ENCODE measurements around the gene BLCAP.

Gene BLCAP

GRCh38 chr20:37510226-37510625 lies 17.4 kb downstream of the BLCAP start:
- H3K27ac ChIP-seq (ENCODE audit: low read length, poor library complexity, severe bottlenecking), result no peak overlapping the region
- no peaks in the 10 kb centered on the region for H3K27me3 ChIP-seq (ENCODE audit: control insufficient read depth in 1 of 2, insufficient read depth in 1 of 2, low read length in 2 of 2)
- no peak overlapping the region for H3K9ac ChIP-seq (ENCODE audit: low read length)
- no peak overlapping the region for H3K4ac ChIP-seq (ENCODE audit: low read depth in 1 of 2, low read length in 2 of 2)
- no peaks in the 10 kb centered on the region for H3K9me3 ChIP-seq (ENCODE audit: control insufficient read depth, low read length)
- H4K8ac ChIP-seq (ENCODE audit: low read length), result no peak overlapping the region
- H3K79me1 ChIP-seq (replicated peaks; ENCODE audit: low read length, poor library complexity, severe bottlenecking), result peaks cover 61% of the 10 kb centered on the region
- H4K91ac ChIP-seq (ENCODE audit: low read length), result no peak overlapping the region
- DNase-seq, result no peak
- H3K4me3 ChIP-seq (ENCODE audit: insufficient read depth in 1 of 2, low read depth in 1 of 2, low read length in 2 of 2), result no peak overlapping the region
- H2BK120ac ChIP-seq (ENCODE audit: low read depth, low read length), result no peak overlapping the region
- no peak overlapping the region for H2BK12ac ChIP-seq (ENCODE audit: low read length in 2 of 2)
- H3K23ac ChIP-seq (ENCODE audit: low read length in 2 of 2), result no peak overlapping the region
- H3K36me3 ChIP-seq (ENCODE audit: control insufficient read depth in 1 of 2, insufficient read depth in 2 of 2, low read depth in 1 of 2, low read length in 2 of 2), result peaks cover 44 to 51% of the 10 kb centered on the region in 2 experiments
- no peak overlapping the region for H3K4me2 ChIP-seq (ENCODE audit: low read length, poor library complexity, severe bottlenecking)
- no peak overlapping the region for H2AK5ac ChIP-seq (ENCODE audit: low read length, severe bottlenecking)
- H3K18ac ChIP-seq (ENCODE audit: low read depth in 1 of 2, low read length in 2 of 2), result no peak overlapping the region
- no peak overlapping the region for H2BK15ac ChIP-seq (ENCODE audit: low read depth, poor library complexity, severe bottlenecking)
- no peak overlapping the region for H2AFZ ChIP-seq (ENCODE audit: low read depth, low read length)
- WGBS, result 95% methylated on average over 5 of the region's 5 CpGs
- H2BK5ac ChIP-seq (ENCODE audit: low read depth, low read length, poor library complexity, severe bottlenecking), result no peak overlapping the region
- H3K14ac ChIP-seq (ENCODE audit: low read length in 2 of 2), result no peak overlapping the region
- peaks cover 5% of the 10 kb centered on the region for H3K4me1 ChIP-seq (ENCODE audit: control insufficient read depth, insufficient read depth, low read depth, low read length)

- Histone ChIP-seq H3K79me1 (replicated peaks; ENCODE audit: low read length, poor library complexity, severe bottlenecking) (peaks cover 37% of the 10 kb centered on the region), H3K23ac (ENCODE audit: low read length in 2 of 2) (no peak overlapping the region), H2BK120ac (ENCODE audit: low read depth, low read length) (no peak overlapping the region), H3K4ac (ENCODE audit: low read depth in 1 of 2, low read length in 2 of 2) (no peak overlapping the region), H4K91ac (ENCODE audit: low read length) (no peak overlapping the region), H3K36me3 (ENCODE audit: control insufficient read depth in 1 of 2, insufficient read depth in 2 of 2, low read depth in 1 of 2, low read length in 2 of 2) (peaks cover 22 to 34% of the 10 kb centered on the region in 2 experiments), H3K14ac (ENCODE audit: low read length in 2 of 2) (no peak overlapping the region), H2BK5ac (ENCODE audit: low read depth, low read length, poor library complexity, severe bottlenecking) (no peak overlapping the region), H4K8ac (ENCODE audit: low read length) (no peak overlapping the region), H3K9me3 (ENCODE audit: control insufficient read depth, low read length) (no peaks in the 10 kb centered on the region), H2AFZ (ENCODE audit: low read depth, low read length) (no peak overlapping the region), H3K9ac (ENCODE audit: low read length) (no peak overlapping the region), H3K4me3 (ENCODE audit: insufficient read depth in 1 of 2, low read depth in 1 of 2, low read length in 2 of 2) (no peak overlapping the region), H3K18ac (ENCODE audit: low read depth in 1 of 2, low read length in 2 of 2) (no peak overlapping the region), H2BK12ac (ENCODE audit: low read length in 2 of 2) (no peak overlapping the region), H3K27ac (ENCODE audit: low read length, poor library complexity, severe bottlenecking) (no peak overlapping the region), H2BK15ac (ENCODE audit: low read depth, poor library complexity, severe bottlenecking) (no peak overlapping the region), H3K4me2 (ENCODE audit: low read length, poor library complexity, severe bottlenecking) (no peak overlapping the region), H2AK5ac (ENCODE audit: low read length, severe bottlenecking) (no peak overlapping the region), H3K4me1 (ENCODE audit: control insufficient read depth, insufficient read depth, low read depth, low read length) (peaks cover 5% of the 10 kb centered on the region), H3K27me3 (ENCODE audit: control insufficient read depth in 1 of 2, insufficient read depth in 1 of 2, low read length in 2 of 2) (no peaks in the 10 kb centered on the region)
- WGBS, result 78% methylated on average over 4 of the region's 4 CpGs
- no peak for DNase-seq
Measured at GRCh38 chr20:37506152-37506725, 21.4 kb downstream of the BLCAP start.

DNA sequence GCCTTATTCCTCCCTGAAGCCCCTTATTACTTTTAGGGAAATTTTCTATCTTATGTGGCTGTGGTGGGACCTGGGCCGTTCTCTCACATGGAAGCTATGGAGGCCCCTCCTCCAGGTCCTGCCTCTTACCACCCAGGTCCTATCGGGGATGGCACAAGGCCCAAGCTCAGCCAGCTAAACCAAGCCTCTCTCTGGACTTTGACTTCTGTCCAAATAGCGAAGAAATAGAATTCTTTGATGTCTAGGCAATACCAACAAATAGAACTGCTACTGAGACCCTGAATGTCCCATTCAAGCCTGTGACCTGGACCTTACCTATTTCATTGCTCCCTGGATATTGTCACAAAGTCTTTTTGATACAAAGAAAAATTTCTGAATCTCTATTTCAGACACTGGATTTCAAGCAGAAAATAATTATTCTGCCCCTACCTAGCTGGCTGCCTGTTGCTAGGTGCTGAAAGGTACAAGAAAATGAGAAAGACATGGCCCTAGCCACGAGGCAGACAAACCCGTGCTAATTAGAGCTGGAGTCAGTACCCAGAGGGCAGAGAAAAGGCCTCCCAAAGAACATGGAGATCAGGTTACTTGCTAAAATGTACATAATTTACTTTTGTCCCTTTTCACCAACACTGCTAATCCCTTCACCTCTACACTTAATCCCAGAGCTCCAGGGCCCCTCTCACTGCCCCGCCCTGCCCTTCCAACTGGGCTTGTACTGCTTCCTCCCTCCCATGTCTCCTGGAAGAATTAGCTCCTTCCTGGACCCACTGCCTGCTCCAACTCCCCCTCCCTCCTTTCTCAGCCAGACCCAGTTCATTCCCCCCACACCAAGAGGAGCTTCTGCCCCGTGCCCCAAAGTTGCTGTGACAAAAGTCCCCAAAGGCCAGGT lies 22.2 kb downstream of the BLCAP start:
- Histone ChIP-seq H2BK12ac (ENCODE audit: low read length in 2 of 2) (no peak overlapping the region), H4K8ac (ENCODE audit: low read length) (no peak overlapping the region), H3K79me1 (replicated peaks; ENCODE audit: low read length, poor library complexity, severe bottlenecking) (peaks cover 31% of the 10 kb centered on the region), H2BK5ac (ENCODE audit: low read depth, low read length, poor library complexity, severe bottlenecking) (no peak overlapping the region), H3K36me3 (ENCODE audit: control insufficient read depth in 1 of 2, insufficient read depth in 2 of 2, low read depth in 1 of 2, low read length in 2 of 2) (peaks cover 17 to 27% of the 10 kb centered on the region in 2 experiments), H2BK15ac (ENCODE audit: low read depth, poor library complexity, severe bottlenecking) (no peak overlapping the region), H3K27ac (ENCODE audit: low read length, poor library complexity, severe bottlenecking) (no peak overlapping the region), H2BK120ac (ENCODE audit: low read depth, low read length) (no peak overlapping the region), H3K4ac (ENCODE audit: low read depth in 1 of 2, low read length in 2 of 2) (no peak overlapping the region), H2AFZ (ENCODE audit: low read depth, low read length) (no peak overlapping the region), H3K23ac (ENCODE audit: low read length in 2 of 2) (no peak overlapping the region), H2AK5ac (ENCODE audit: low read length, severe bottlenecking) (no peak overlapping the region), H3K9ac (ENCODE audit: low read length) (no peak overlapping the region), H3K18ac (ENCODE audit: low read depth in 1 of 2, low read length in 2 of 2) (no peak overlapping the region), H3K14ac (ENCODE audit: low read length in 2 of 2) (no peak overlapping the region), H4K91ac (ENCODE audit: low read length) (no peak overlapping the region), H3K4me1 (ENCODE audit: control insufficient read depth, insufficient read depth, low read depth, low read length) (peaks cover 5% of the 10 kb centered on the region), H3K27me3 (ENCODE audit: control insufficient read depth in 1 of 2, insufficient read depth in 1 of 2, low read length in 2 of 2) (no peaks in the 10 kb centered on the region), H3K4me3 (ENCODE audit: insufficient read depth in 1 of 2, low read depth in 1 of 2, low read length in 2 of 2) (no peak overlapping the region), H3K9me3 (ENCODE audit: control insufficient read depth, low read length) (no peaks in the 10 kb centered on the region), H3K4me2 (ENCODE audit: low read length, poor library complexity, severe bottlenecking) (no peak overlapping the region)
- DNase-seq, result no peak
- WGBS, result 72% methylated on average over 7 of the region's 7 CpGs

DNA sequence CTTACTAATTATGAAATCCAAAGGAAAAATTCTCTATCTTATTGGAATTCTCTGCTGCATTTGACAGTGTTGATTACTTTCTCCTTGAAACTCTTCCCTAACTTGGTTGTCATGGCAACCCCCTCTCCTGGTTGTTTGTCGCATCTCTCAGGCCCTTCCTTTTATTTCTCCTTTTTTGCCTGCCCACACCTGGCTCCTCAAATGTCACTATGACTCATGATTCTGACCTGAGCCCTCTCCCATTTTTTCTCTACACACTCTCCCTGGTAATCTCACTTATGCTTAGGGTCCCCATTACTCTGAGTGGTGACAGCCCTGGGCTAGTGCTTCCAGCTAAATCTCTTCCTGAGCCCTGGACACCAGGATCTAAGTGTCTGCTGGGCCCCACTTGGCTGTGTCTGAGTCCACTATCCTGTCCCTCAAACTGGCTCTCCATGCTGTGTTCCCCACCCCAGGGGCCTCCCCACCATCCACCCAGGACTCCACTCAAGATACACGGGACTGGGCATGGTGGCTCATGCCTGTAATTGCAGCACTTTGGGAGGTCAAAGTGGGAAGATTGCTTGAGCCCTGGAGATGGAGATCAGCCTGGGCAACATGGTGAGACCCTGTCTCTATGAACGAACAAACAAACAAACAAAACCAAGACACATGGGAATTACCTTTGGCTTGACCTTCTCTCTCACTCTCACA lies 23.1 kb downstream of the BLCAP start:
- Histone ChIP-seq H2BK12ac (ENCODE audit: low read length in 2 of 2) (no peak overlapping the region), H2BK120ac (ENCODE audit: low read depth, low read length) (no peak overlapping the region), H2BK15ac (ENCODE audit: low read depth, poor library complexity, severe bottlenecking) (no peak overlapping the region), H3K4ac (ENCODE audit: low read depth in 1 of 2, low read length in 2 of 2) (no peak overlapping the region), H3K4me3 (ENCODE audit: insufficient read depth in 1 of 2, low read depth in 1 of 2, low read length in 2 of 2) (no peak overlapping the region), H3K14ac (ENCODE audit: low read length in 2 of 2) (no peak overlapping the region), H3K4me2 (ENCODE audit: low read length, poor library complexity, severe bottlenecking) (no peak overlapping the region), H3K23ac (ENCODE audit: low read length in 2 of 2) (no peak overlapping the region), H3K9ac (ENCODE audit: low read length) (no peak overlapping the region), H3K27me3 (ENCODE audit: control insufficient read depth in 1 of 2, insufficient read depth in 1 of 2, low read length in 2 of 2) (no peaks in the 10 kb centered on the region), H2BK5ac (ENCODE audit: low read depth, low read length, poor library complexity, severe bottlenecking) (no peak overlapping the region), H4K91ac (ENCODE audit: low read length) (no peak overlapping the region), H3K27ac (ENCODE audit: low read length, poor library complexity, severe bottlenecking) (no peak overlapping the region), H3K79me1 (replicated peaks; ENCODE audit: low read length, poor library complexity, severe bottlenecking) (peaks cover 28% of the 10 kb centered on the region), H3K36me3 (ENCODE audit: control insufficient read depth in 1 of 2, insufficient read depth in 2 of 2, low read depth in 1 of 2, low read length in 2 of 2) (peaks cover 14 to 22% of the 10 kb centered on the region in 2 experiments), H2AK5ac (ENCODE audit: low read length, severe bottlenecking) (no peak overlapping the region), H3K18ac (ENCODE audit: low read depth in 1 of 2, low read length in 2 of 2) (no peak overlapping the region), H3K9me3 (ENCODE audit: control insufficient read depth, low read length) (no peaks in the 10 kb centered on the region), H2AFZ (ENCODE audit: low read depth, low read length) (no peak overlapping the region), H3K4me1 (ENCODE audit: control insufficient read depth, insufficient read depth, low read depth, low read length) (peaks cover 5% of the 10 kb centered on the region), H4K8ac (ENCODE audit: low read length) (no peak overlapping the region)
- WGBS, result 57% methylated on average over 3 of the region's 3 CpGs
- no peak for DNase-seq
